ENCODE results near the gene HTR4. TPM values are rescaled to one million over a fixed set of nuclear protein-coding genes. Genes with fewer than 3 reads are reported as not detected.

Gene HTR4
- polyA plus RNA-seq, 1 donor (not counting 4 experiments of a cell fraction or from before 2014, with no cell fraction given): not detected

- no peak for DNase-seq (ENCODE audit: low read depth, low spot score)
- H3K4me2 ChIP-seq (ENCODE audit: control insufficient read depth, extremely low read depth, insufficient read depth, low read depth, low read length): no peak overlapping the region
- peaks cover 14% of the 10 kb centered on the region for H3K27me3 ChIP-seq (ENCODE audit: control insufficient read depth, extremely low read depth, insufficient read depth, low read length)
- H3K9me1 ChIP-seq (ENCODE audit: control insufficient read depth, extremely low read depth, insufficient read depth, low read length): no peaks in the 10 kb centered on the region
- no peaks in the 10 kb centered on the region for H3K9me3 ChIP-seq (ENCODE audit: control insufficient read depth, low read depth, low read length)
- H3K4me3 ChIP-seq (ENCODE audit: control insufficient read depth in 2 of 3, extremely low read depth in 1 of 3, insufficient read depth in 2 of 3, low read depth in 1 of 3, low read length in 3 of 3): no peak overlapping the region
- H3K9ac ChIP-seq (ENCODE audit: control insufficient read depth, extremely low read depth, insufficient read depth, low read length): no peak overlapping the region
- dilution Hi-C loops (cut with MboI; ENCODE audit: extremely low pct_ligation_motif_present, low sequenced_read_pairs): no loop called here
- H3K27ac ChIP-seq (ENCODE audit: control insufficient read depth, insufficient read depth, low read length): no peak overlapping the region
- TF ChIP-seq EZH2 (IDR thresholded peaks at IDR 0.05; ENCODE audit: low read length) (no peak), CTCF (optimal IDR thresholded peaks at IDR 0.05 in 1 of 3, IDR thresholded peaks at IDR 0.05 in 1 of 3, conservative IDR thresholded peaks at IDR 0.05 in 1 of 3; ENCODE audit: extremely low read depth in 1 of 3, insufficient read depth in 2 of 3, low read length in 3 of 3) (no peak)
- H4K20me1 ChIP-seq (ENCODE audit: control insufficient read depth, extremely low read depth, insufficient read depth, low read length): no peaks in the 10 kb centered on the region
- FAIRE-seq: no peak
- H3K4me1 ChIP-seq (ENCODE audit: control insufficient read depth, extremely low read depth, insufficient read depth, low read length): no peaks in the 10 kb centered on the region
- H2AFZ ChIP-seq (ENCODE audit: control insufficient read depth, low read length): no peak overlapping the region
- H3K36me3 ChIP-seq (ENCODE audit: control insufficient read depth in 2 of 2, extremely low read depth in 1 of 2, insufficient read depth in 2 of 2, low read length in 2 of 2): no peaks in the 10 kb centered on the region
- no peaks in the 10 kb centered on the region for H3K79me2 ChIP-seq (ENCODE audit: control insufficient read depth, insufficient read depth, low read length)
Measured at GRCh38 chr5:148641735-148642134, 12.6 kb downstream of the HTR4 start.

GRCh38 chr5:148640471-148640870 is 13.9 kb downstream of the HTR4 start:
- H3K36me3 ChIP-seq (ENCODE audit: control insufficient read depth in 2 of 2, extremely low read depth in 1 of 2, insufficient read depth in 2 of 2, low read length in 2 of 2): no peaks in the 10 kb centered on the region
- no peaks in the 10 kb centered on the region for H3K4me1 ChIP-seq (ENCODE audit: control insufficient read depth, extremely low read depth, insufficient read depth, low read length)
- no peak overlapping the region for H3K9ac ChIP-seq (ENCODE audit: control insufficient read depth, extremely low read depth, insufficient read depth, low read length)
- no peaks in the 10 kb centered on the region for H3K79me2 ChIP-seq (ENCODE audit: control insufficient read depth, insufficient read depth, low read length)
- no peak for FAIRE-seq
- H3K9me3 ChIP-seq (ENCODE audit: control insufficient read depth, low read depth, low read length): no peaks in the 10 kb centered on the region
- dilution Hi-C loops (cut with MboI; ENCODE audit: extremely low pct_ligation_motif_present, low sequenced_read_pairs): no loop called here
- no peak for DNase-seq (ENCODE audit: low read depth, low spot score)
- H3K9me1 ChIP-seq (ENCODE audit: control insufficient read depth, extremely low read depth, insufficient read depth, low read length): no peaks in the 10 kb centered on the region
- H4K20me1 ChIP-seq (ENCODE audit: control insufficient read depth, extremely low read depth, insufficient read depth, low read length): no peaks in the 10 kb centered on the region
- H3K4me2 ChIP-seq (ENCODE audit: control insufficient read depth, extremely low read depth, insufficient read depth, low read depth, low read length): no peak overlapping the region
- no peak overlapping the region for H3K27ac ChIP-seq (ENCODE audit: control insufficient read depth, insufficient read depth, low read length)
- TF ChIP-seq EZH2 (IDR thresholded peaks at IDR 0.05; ENCODE audit: low read length): no peak
- no peak for TF ChIP-seq CTCF (optimal IDR thresholded peaks at IDR 0.05 in 1 of 3, IDR thresholded peaks at IDR 0.05 in 1 of 3, conservative IDR thresholded peaks at IDR 0.05 in 1 of 3; ENCODE audit: extremely low read depth in 1 of 3, insufficient read depth in 2 of 3, low read length in 3 of 3)
- peaks cover 14% of the 10 kb centered on the region for H3K27me3 ChIP-seq (ENCODE audit: control insufficient read depth, extremely low read depth, insufficient read depth, low read length)
- no peak overlapping the region for H2AFZ ChIP-seq (ENCODE audit: control insufficient read depth, low read length)
- H3K4me3 ChIP-seq (ENCODE audit: control insufficient read depth in 2 of 3, extremely low read depth in 1 of 3, insufficient read depth in 2 of 3, low read depth in 1 of 3, low read length in 3 of 3): no peak overlapping the region

Measured in keratinocyte (primary cell).